GM23338 (cell line): Measurements from ENCODE around the gene OPN4. TPM values are rescaled to one million over a fixed set of nuclear protein-coding genes. Genes with fewer than 3 reads are reported as not detected.

Source experiments
- ATAC-seq: fragments of 200-7000 bp; cut with Tn5 transposase; 3 replicates; pipeline ENCODE4 v1.9.1; 2020
- DNase-seq: peaks from one replicate; pipeline ENCODE4 v3.0.0-alpha.2; 2015; ENCODE audit warnings: low spot score
- H2AFZ ChIP-seq: fragments of 200-600 bp; sonication (generic); 2 replicates; pipeline ENCODE4 v1.8.0; 2016; ENCODE audit warnings: antibody characterized with exemption, mild to moderate bottlenecking, moderate library complexity
- H3F3A ChIP-seq: fragments of 200-600 bp; sonication (generic); replicated peaks from 2 replicates; pipeline ENCODE4 v1.8.0; 2017; ENCODE audit warnings: antibody characterized with exemption, mixed run types, low read depth
- H3K27ac ChIP-seq: fragments of 200-600 bp; sonication (generic); 2 replicates; pipeline ENCODE4 v1.6.1; 2016; ENCODE audit warnings: low read depth
- H3K27me3 ChIP-seq: fragments of 200-600 bp; sonication (generic); 2 replicates; pipeline ENCODE4 v1.8.0; 2016; ENCODE audit warnings: mild to moderate bottlenecking, mixed run types, moderate library complexity; ENCODE audit not compliant: insufficient read depth
- H3K36me3 ChIP-seq: fragments of 200-600 bp; sonication (generic); 2 replicates; pipeline ENCODE4 v1.8.0; 2016; ENCODE audit warnings: mild to moderate bottlenecking; ENCODE audit not compliant: insufficient read depth
- H3K4me1 ChIP-seq: fragments of 200-600 bp; sonication (generic); 2 replicates; pipeline ENCODE4 v1.8.0; 2016; ENCODE audit warnings: mild to moderate bottlenecking, moderate library complexity; ENCODE audit not compliant: insufficient read depth
- H3K4me2 ChIP-seq: fragments of 200-600 bp; sonication (generic); 2 replicates; pipeline ENCODE4 v1.7.1; 2017; ENCODE audit warnings: mixed run types
- H3K4me3 ChIP-seq: fragments of 200-600 bp; sonication (generic); 2 replicates; pipeline ENCODE4 v1.6.1; 2016; ENCODE audit warnings: mixed run types
- H3K79me2 ChIP-seq: fragments of 200-600 bp; sonication (generic); replicated peaks from 2 replicates; pipeline ENCODE4 v1.8.0; 2017; ENCODE audit warnings: mild to moderate bottlenecking; ENCODE audit not compliant: insufficient read depth
- H3K9me2 ChIP-seq: fragments of 200-600 bp; sonication (generic); 2 replicates; pipeline ENCODE4 v1.8.0; 2017; ENCODE audit not compliant: insufficient read depth
- H4K20me1 ChIP-seq: fragments of 200-600 bp; sonication (generic); replicated peaks from 2 replicates; pipeline ENCODE4 v1.8.0; 2017; ENCODE audit warnings: mild to moderate bottlenecking; ENCODE audit not compliant: insufficient read depth
- H3K27ac Mint-ChIP-seq: 2 replicates; pipeline ENCODE4 v1.8.0; 2020; ENCODE audit warnings: inconsistent platforms, mild to moderate bottlenecking, moderate library complexity, mixed read lengths
- H3K27me3 Mint-ChIP-seq: 3 replicates; pipeline ENCODE4 v1.8.0; 2022; ENCODE audit warnings: low read depth, mild to moderate bottlenecking, moderate library complexity, mixed read lengths, inconsistent platforms; ENCODE audit not compliant: insufficient read depth, poor library complexity
- H3K36me3 Mint-ChIP-seq: 3 replicates; pipeline ENCODE4 v1.8.0; 2021; ENCODE audit warnings: low read depth, mild to moderate bottlenecking, inconsistent platforms, moderate library complexity, mixed read lengths
- H3K4me1 Mint-ChIP-seq: 3 replicates; pipeline ENCODE4 v1.8.0; 2020; ENCODE audit warnings: mild to moderate bottlenecking, inconsistent platforms, mixed read lengths
- H3K4me3 Mint-ChIP-seq: 3 replicates; pipeline ENCODE4 v1.8.0; 2021; ENCODE audit warnings: moderate library complexity, mild to moderate bottlenecking, inconsistent platforms, mixed read lengths
- H3K9me3 Mint-ChIP-seq: 3 replicates; pipeline ENCODE4 v1.8.0; 2020; ENCODE audit warnings: moderate library complexity, mild to moderate bottlenecking, inconsistent platforms, mixed read lengths
- CREB1 ChIP-seq: fragments of 250-450 bp; sonication (Bioruptor Pico); IDR thresholded peaks from 2 replicates; pipeline ENCODE4 v1.5.0; 2020; ENCODE audit warnings: low read depth, mild to moderate bottlenecking, moderate library complexity
- EZH2 ChIP-seq: fragments of 200-600 bp; sonication (generic); IDR thresholded peaks from one replicate; pipeline ENCODE4 v1.8.0; 2017; ENCODE audit warnings: antibody characterized with exemption, mild to moderate bottlenecking, low read depth; ENCODE audit not compliant: unreplicated experiment
- EZH2phosphoT487 ChIP-seq: fragments of 200-600 bp; sonication (generic); IDR thresholded peaks from one replicate; pipeline ENCODE4 v1.8.1; 2018; ENCODE audit warnings: antibody characterized with exemption; ENCODE audit not compliant: unreplicated experiment
- JUNB ChIP-seq: IDR thresholded peaks from one replicate; pipeline ENCODE4 v1.6.1; 2016; ENCODE audit warnings: antibody characterized with exemption; ENCODE audit not compliant: unreplicated experiment
- NANOG ChIP-seq: IDR thresholded peaks from 2 replicates; pipeline ENCODE4 v1.6.1; 2016; ENCODE audit warnings: antibody characterized with exemption, borderline replicate concordance
- POLR2AphosphoS5 ChIP-seq: IDR thresholded peaks from 2 replicates; pipeline ENCODE4 v1.6.1; 2016; ENCODE audit warnings: antibody characterized with exemption, low read depth
- STAT1 ChIP-seq: IDR thresholded peaks from one replicate; pipeline ENCODE4 v1.6.1; 2016; ENCODE audit warnings: antibody characterized with exemption; ENCODE audit not compliant: unreplicated experiment
- ZNF114 ChIP-seq: fragments of 250-450 bp; sonication (Bioruptor Pico); IDR thresholded peaks from 2 replicates; pipeline ENCODE4 v1.5.0; 2020; ENCODE audit warnings: mild to moderate bottlenecking, moderate library complexity
- ZNF331 ChIP-seq: fragments of 250-450 bp; sonication (Bioruptor Pico); IDR thresholded peaks from 2 replicates; pipeline ENCODE4 v1.5.0; 2020; ENCODE audit warnings: low read depth, mild to moderate bottlenecking, moderate library complexity
- polyA plus RNA-seq: library from polyadenylated mRNA; unstranded; fragments of >200 nt; fragmentation: Nextera tagmentation; extraction: Ambion mirVana; gene quantifications from 2 replicates; pipeline ENCODE4 v1.2.1, GENCODE V29; 2016
- total RNA-seq: library from RNA; depleted of rRNA; stranded (reverse); fragments of >200 nt; shearing (Covaris generic); gene quantifications from 2 replicates; pipeline ENCODE4 v1.2.3, GENCODE V29; 2014
- TF ChIP-seq, protein P1 (sequence below): fragments of 250-450 bp; sonication (Bioruptor Pico); IDR thresholded peaks from 2 replicates; pipeline ENCODE4 v1.5.0; 2020; ENCODE audit warnings: mild to moderate bottlenecking, moderate library complexity
- TF ChIP-seq, protein P2 (sequence below): IDR thresholded peaks from one replicate; pipeline ENCODE4 v1.6.1; 2018; ENCODE audit warnings: antibody characterized with exemption; ENCODE audit not compliant: unreplicated experiment
- TF ChIP-seq, protein P3 (sequence below): IDR thresholded peaks from 2 replicates; pipeline ENCODE4 v1.6.1; 2016; ENCODE audit warnings: antibody characterized with exemption
- TF ChIP-seq, protein P4 (sequence below), 2 experiments: fragments of 200-600 bp in 1 of 2; sonication (generic) in 1 of 2; conservative IDR thresholded peaks; 2 replicates each; pipeline versions ENCODE4 v1.5.1 to v1.6.1; 2016 to 2017; ENCODE audit warnings: antibody characterized with exemption in 2 of 2, low read depth in 2 of 2, mild to moderate bottlenecking in 2 of 2, moderate library complexity in 1 of 2

Gene OPN4
- total and polyA plus RNA-seq, 2 experiments from 2014 or later, result not detected

DNA sequence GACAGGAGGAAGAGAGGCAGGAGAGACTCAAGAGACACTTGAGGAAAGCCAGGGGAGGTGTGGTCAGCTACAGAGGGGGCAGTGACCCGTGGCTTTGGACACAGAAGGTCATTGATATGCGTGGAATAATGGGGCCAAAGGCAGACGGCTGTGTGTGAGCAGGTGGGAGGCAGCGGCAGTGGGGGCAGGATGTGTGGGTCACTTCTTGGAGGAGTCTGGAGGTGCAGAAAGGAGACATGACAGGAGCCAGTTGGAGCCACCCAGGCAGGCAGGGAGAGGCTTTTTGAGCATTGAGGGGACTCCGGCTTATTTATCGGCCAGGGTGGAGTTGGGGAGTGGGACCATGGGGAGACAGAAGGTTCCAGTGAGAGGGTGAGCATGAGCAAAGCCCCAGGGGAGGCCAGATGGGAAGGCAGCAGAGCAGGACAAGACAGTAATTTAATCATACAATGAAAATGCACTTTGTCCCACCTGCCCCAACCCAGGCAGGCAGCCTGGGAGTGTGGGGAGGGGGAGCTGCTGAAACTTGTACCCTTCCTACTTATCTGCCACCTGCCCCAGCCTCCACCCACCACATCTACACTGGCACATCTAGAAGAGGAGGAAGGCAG is 19.0 kb downstream of the OPN4 start:
- no peak for DNase-seq
- no peak overlapping the region for H3K27ac ChIP-seq

More for the DNA sequence above, 19.0 kb downstream of the OPN4 start:
- Histone ChIP-seq H3K4me3 (no peak overlapping the region), H3K4me1 (peaks cover 2% of the 10 kb centered on the region; the same call in 1 of the 2 replicates), H2AFZ (no peak overlapping the region), H3K4me2 (no peak overlapping the region), H4K20me1 (no peaks in the 10 kb centered on the region), H3K27me3 (no peaks in the 10 kb centered on the region), H3K9me2 (no peaks in the 10 kb centered on the region), H3F3A (no peaks in the 10 kb centered on the region), H3K79me2 (no peaks in the 10 kb centered on the region), H3K36me3 (no peaks in the 10 kb centered on the region)
- Mint-ChIP-seq H3K36me3 (no peaks in the 10 kb centered on the region), H3K9me3 (no peaks in the 10 kb centered on the region), H3K27ac (no peak overlapping the region), H3K4me1 (peaks cover 54% of the 10 kb centered on the region), H3K27me3 (peaks cover 8% of the 10 kb centered on the region), H3K4me3 (no peak overlapping the region)
- ATAC-seq, result no peak
- no peak for TF ChIP-seq STAT1
- no peak for TF ChIP-seq ZNF331 (CRISPR knock-in tag)
- TF ChIP-seq, protein P1, sequence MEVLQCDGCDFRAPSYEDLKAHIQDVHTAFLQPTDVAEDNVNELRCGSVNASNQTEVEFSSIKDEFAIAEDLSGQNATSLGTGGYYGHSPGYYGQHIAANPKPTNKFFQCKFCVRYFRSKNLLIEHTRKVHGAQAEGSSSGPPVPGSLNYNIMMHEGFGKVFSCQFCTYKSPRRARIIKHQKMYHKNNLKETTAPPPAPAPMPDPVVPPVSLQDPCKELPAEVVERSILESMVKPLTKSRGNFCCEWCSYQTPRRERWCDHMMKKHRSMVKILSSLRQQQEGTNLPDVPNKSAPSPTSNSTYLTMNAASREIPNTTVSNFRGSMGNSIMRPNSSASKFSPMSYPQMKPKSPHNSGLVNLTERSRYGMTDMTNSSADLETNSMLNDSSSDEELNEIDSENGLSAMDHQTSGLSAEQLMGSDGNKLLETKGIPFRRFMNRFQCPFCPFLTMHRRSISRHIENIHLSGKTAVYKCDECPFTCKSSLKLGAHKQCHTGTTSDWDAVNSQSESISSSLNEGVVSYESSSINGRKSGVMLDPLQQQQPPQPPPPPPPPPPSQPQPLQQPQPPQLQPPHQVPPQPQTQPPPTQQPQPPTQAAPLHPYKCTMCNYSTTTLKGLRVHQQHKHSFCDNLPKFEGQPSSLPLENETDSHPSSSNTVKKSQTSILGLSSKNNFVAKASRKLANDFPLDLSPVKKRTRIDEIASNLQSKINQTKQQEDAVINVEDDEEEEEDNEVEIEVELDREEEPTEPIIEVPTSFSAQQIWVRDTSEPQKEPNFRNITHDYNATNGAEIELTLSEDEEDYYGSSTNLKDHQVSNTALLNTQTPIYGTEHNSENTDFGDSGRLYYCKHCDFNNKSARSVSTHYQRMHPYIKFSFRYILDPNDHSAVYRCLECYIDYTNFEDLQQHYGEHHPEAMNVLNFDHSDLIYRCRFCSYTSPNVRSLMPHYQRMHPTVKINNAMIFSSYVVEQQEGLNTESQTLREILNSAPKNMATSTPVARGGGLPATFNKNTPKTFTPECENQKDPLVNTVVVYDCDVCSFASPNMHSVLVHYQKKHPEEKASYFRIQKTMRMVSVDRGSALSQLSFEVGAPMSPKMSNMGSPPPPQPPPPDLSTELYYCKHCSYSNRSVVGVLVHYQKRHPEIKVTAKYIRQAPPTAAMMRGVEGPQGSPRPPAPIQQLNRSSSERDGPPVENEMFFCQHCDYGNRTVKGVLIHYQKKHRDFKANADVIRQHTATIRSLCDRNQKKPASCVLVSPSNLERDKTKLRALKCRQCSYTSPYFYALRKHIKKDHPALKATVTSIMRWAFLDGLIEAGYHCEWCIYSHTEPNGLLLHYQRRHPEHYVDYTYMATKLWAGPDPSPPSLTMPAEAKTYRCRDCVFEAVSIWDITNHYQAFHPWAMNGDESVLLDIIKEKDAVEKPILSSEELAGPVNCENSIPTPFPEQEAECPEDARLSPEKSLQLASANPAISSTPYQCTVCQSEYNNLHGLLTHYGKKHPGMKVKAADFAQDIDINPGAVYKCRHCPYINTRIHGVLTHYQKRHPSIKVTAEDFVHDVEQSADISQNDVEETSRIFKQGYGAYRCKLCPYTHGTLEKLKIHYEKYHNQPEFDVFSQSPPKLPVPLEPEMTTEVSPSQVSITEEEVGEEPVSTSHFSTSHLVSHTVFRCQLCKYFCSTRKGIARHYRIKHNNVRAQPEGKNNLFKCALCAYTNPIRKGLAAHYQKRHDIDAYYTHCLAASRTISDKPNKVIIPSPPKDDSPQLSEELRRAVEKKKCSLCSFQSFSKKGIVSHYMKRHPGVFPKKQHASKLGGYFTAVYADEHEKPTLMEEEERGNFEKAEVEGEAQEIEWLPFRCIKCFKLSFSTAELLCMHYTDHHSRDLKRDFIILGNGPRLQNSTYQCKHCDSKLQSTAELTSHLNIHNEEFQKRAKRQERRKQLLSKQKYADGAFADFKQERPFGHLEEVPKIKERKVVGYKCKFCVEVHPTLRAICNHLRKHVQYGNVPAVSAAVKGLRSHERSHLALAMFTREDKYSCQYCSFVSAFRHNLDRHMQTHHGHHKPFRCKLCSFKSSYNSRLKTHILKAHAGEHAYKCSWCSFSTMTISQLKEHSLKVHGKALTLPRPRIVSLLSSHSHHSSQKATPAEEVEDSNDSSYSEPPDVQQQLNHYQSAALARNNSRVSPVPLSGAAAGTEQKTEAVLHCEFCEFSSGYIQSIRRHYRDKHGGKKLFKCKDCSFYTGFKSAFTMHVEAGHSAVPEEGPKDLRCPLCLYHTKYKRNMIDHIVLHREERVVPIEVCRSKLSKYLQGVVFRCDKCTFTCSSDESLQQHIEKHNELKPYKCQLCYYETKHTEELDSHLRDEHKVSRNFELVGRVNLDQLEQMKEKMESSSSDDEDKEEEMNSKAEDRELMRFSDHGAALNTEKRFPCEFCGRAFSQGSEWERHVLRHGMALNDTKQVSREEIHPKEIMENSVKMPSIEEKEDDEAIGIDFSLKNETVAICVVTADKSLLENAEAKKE (CRISPR knock-in tag), result no peak
- no peak for TF ChIP-seq CREB1 (CRISPR knock-in tag)
- TF ChIP-seq, protein P2, sequence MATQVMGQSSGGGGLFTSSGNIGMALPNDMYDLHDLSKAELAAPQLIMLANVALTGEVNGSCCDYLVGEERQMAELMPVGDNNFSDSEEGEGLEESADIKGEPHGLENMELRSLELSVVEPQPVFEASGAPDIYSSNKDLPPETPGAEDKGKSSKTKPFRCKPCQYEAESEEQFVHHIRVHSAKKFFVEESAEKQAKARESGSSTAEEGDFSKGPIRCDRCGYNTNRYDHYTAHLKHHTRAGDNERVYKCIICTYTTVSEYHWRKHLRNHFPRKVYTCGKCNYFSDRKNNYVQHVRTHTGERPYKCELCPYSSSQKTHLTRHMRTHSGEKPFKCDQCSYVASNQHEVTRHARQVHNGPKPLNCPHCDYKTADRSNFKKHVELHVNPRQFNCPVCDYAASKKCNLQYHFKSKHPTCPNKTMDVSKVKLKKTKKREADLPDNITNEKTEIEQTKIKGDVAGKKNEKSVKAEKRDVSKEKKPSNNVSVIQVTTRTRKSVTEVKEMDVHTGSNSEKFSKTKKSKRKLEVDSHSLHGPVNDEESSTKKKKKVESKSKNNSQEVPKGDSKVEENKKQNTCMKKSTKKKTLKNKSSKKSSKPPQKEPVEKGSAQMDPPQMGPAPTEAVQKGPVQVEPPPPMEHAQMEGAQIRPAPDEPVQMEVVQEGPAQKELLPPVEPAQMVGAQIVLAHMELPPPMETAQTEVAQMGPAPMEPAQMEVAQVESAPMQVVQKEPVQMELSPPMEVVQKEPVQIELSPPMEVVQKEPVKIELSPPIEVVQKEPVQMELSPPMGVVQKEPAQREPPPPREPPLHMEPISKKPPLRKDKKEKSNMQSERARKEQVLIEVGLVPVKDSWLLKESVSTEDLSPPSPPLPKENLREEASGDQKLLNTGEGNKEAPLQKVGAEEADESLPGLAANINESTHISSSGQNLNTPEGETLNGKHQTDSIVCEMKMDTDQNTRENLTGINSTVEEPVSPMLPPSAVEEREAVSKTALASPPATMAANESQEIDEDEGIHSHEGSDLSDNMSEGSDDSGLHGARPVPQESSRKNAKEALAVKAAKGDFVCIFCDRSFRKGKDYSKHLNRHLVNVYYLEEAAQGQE, result no peak
- no peak for TF ChIP-seq NANOG
- TF ChIP-seq EZH2phosphoT487, result no peak
- TF ChIP-seq, protein P3, sequence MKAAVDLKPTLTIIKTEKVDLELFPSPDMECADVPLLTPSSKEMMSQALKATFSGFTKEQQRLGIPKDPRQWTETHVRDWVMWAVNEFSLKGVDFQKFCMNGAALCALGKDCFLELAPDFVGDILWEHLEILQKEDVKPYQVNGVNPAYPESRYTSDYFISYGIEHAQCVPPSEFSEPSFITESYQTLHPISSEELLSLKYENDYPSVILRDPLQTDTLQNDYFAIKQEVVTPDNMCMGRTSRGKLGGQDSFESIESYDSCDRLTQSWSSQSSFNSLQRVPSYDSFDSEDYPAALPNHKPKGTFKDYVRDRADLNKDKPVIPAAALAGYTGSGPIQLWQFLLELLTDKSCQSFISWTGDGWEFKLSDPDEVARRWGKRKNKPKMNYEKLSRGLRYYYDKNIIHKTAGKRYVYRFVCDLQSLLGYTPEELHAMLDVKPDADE, result no peak
- no peak for TF ChIP-seq JUNB
- no peak for TF ChIP-seq EZH2
- TF ChIP-seq ZNF114 (CRISPR knock-in tag), result no peak
- TF ChIP-seq, protein P4, sequence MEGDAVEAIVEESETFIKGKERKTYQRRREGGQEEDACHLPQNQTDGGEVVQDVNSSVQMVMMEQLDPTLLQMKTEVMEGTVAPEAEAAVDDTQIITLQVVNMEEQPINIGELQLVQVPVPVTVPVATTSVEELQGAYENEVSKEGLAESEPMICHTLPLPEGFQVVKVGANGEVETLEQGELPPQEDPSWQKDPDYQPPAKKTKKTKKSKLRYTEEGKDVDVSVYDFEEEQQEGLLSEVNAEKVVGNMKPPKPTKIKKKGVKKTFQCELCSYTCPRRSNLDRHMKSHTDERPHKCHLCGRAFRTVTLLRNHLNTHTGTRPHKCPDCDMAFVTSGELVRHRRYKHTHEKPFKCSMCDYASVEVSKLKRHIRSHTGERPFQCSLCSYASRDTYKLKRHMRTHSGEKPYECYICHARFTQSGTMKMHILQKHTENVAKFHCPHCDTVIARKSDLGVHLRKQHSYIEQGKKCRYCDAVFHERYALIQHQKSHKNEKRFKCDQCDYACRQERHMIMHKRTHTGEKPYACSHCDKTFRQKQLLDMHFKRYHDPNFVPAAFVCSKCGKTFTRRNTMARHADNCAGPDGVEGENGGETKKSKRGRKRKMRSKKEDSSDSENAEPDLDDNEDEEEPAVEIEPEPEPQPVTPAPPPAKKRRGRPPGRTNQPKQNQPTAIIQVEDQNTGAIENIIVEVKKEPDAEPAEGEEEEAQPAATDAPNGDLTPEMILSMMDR (conservative IDR thresholded peaks at IDR 0.05; ENCODE audit: low read depth in 2 of 2), result no peak
- no peak for TF ChIP-seq POLR2AphosphoS5
